Esophagus (tissue), 2 donors: Measurements from ENCODE around the gene CTSS. TPM values are rescaled to one million over a fixed set of nuclear protein-coding genes. Genes with fewer than 3 reads are reported as not detected.
A peak's percentile ranks its signal among the peaks of the same experiment; 100 is the strongest.
"Not testable (repeated sequence)": the region's sequence is repeated elsewhere in the genome, so short reads cannot be mapped to it uniquely, and the experiment has no call there.

Experiments
- H3K27ac ChIP-seq, 2 donors: one replicate each; pipeline ENCODE4 v1.5.1; 2013; ENCODE audit warnings: low read depth in 2 of 2, mild to moderate bottlenecking in 2 of 2, inconsistent platforms in 1 of 2, low read length in 1 of 2, moderate library complexity in 1 of 2
- H3K27me3 ChIP-seq, 2 donors: one replicate each; pipeline ENCODE4 v1.6.1; 2013; ENCODE audit warnings: low read length in 2 of 2, control low read depth in 1 of 2, mild to moderate bottlenecking in 1 of 2; ENCODE audit not compliant: insufficient read depth in 2 of 2, control insufficient read depth in 1 of 2
- H3K36me3 ChIP-seq, 2 donors: one replicate each; pipeline ENCODE4 v1.6.1; 2013; ENCODE audit warnings: low read length in 1 of 2; ENCODE audit not compliant: control insufficient read depth in 2 of 2, insufficient read depth in 2 of 2
- H3K4me1 ChIP-seq, 2 donors: one replicate each; pipeline ENCODE4 v1.6.1; 2013; ENCODE audit warnings: low read length in 1 of 2; ENCODE audit not compliant: control insufficient read depth in 2 of 2, insufficient read depth in 2 of 2
- H3K4me3 ChIP-seq, 2 donors: one replicate each; pipeline ENCODE4 v1.5.1; 2013; ENCODE audit warnings: low read length in 2 of 2, mild to moderate bottlenecking in 2 of 2, low read depth in 1 of 2, moderate library complexity in 1 of 2
- H3K9me3 ChIP-seq, 2 donors: one replicate each; pipeline ENCODE4 v1.6.1; 2013; ENCODE audit warnings: mild to moderate bottlenecking in 2 of 2, low read depth in 1 of 2, low read length in 1 of 2, moderate library complexity in 1 of 2; ENCODE audit not compliant: control insufficient read depth in 2 of 2, insufficient read depth in 1 of 2
- WGBS, 2 donors: extraction: QIAGEN DNeasy Blood & Tissue Kit; methylation state at CpG; one replicate each; pipeline ENCODE4 v1.1.7; 2013; 5-methylcytosine and 5-hydroxymethylcytosine counted together
- polyA plus RNA-seq, 2 donors: library from polyadenylated mRNA; stranded (reverse); fragments of 200-250 nt; gene quantifications; one replicate each; pipeline ENCODE4 v1.2.3, GENCODE V29; 2013
- donor health status: healthy with polysubstance abuse.
- donor health status: Bipolar disorder and iron deficiency.

CTSS gene
- polyA plus RNA-seq, 2 donors, result 17.2 to 20.2 TPM

DNA sequence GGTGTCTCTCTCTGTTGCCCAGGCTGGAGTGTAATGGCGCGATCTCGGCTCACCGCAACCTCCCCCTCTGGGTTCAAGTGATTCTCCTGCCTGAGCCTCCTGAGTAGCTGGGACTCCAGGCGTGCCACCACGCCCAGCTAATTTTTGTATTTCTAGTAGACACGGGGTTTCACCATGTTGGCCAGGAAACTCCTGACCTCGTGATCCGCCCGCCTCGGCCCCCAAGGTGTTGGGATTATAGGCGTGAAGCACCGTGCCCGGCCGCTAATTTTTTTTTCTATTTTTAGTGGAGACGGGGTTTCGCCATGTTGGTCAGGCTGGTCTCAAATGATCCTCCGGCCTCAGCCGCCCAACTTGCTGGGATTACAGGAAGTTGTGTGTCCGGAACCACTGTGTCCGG, 45.5 kb downstream of the CTSS start:
- Histone ChIP-seq H3K4me1 (no peaks in the 10 kb centered on the region), H3K36me3 (no peaks in the 10 kb centered on the region), H3K4me3 (no peak overlapping the region), H3K27me3 (no peaks in the 10 kb centered on the region), H3K9me3 (peaks cover 0 to 2% of the 10 kb centered on the region in 2 donors), H3K27ac (no peak overlapping the region)
- WGBS, 2 donors, result 96% methylated on average over 21 of the region's 21 CpGs

DNA sequence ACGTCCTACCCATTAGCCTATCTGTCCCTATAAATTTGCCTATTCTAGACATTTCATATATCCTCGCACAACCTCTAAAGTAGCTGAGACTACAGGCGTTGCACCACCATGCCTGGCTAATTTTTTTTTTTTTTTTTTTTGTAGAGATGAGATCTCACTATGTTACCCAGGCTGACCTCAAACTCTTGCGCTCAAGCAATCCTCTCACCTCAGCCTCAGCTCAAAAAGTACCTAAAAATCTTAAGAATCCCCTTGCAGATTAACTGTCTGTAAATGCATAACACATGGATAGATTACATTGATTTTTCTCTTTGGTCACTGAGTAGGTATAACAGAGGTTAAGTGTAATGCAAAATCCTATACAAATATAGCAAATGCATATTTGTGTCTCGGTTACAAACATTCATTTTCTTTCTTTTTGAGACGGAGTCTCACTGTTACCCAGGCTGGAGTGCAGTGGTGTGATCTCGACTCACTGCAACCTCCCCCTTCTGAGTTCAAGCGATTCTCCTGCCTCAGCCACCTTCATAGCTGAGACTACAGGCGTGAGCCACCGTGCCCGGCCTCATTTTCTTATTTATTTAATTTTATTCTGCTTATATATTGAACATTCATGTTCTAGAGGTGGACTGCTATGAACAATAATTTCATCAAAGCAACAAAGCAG, 47.2 kb downstream of the CTSS start:
- WGBS, 2 donors, result 77 to 85% methylated on average over 11 of the region's 11 CpGs
- Histone ChIP-seq H3K4me1 (no peaks in the 10 kb centered on the region), H3K9me3 (peaks cover 0 to 2% of the 10 kb centered on the region in 2 donors), H3K27ac (no peak overlapping the region), H3K36me3 (no peaks in the 10 kb centered on the region), H3K4me3 (no peak overlapping the region), H3K27me3 (no peaks in the 10 kb centered on the region)

- H3K4me3 ChIP-seq, H3K9me3 ChIP-seq, H3K36me3 ChIP-seq, H3K27ac ChIP-seq, H3K4me1 ChIP-seq, H3K27me3 ChIP-seq: not testable (repeated sequence)
- WGBS, 2 donors, result 67 to 69% methylated on average over 1 of the region's 1 CpG
Measured at GRCh38 chr1:150709031-150709430, 56.5 kb downstream of the CTSS start.

DNA sequence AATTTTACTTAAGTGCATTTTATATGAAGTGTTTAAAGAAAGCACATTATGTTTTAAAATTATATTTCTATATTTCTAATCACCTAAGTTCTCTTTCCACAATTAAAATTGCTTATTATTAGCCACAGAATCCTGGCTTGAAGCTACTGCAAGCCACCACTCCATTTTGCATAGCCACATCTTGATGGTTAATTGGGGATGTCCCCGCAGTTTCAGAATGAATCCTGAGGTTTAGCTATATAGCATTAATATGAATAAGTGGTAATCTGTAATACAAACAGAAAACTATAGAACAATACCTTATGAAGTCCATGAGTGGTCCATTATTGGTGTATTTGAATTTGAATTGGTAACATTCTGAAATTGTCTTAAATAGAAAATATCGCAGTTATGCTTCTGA, 57.0 kb downstream of the CTSS start:
- Histone ChIP-seq H3K27me3 (no peaks in the 10 kb centered on the region), H3K4me3 (no peak overlapping the region), H3K36me3 (no peaks in the 10 kb centered on the region), H3K9me3 (no peaks in the 10 kb centered on the region), H3K27ac (no peak overlapping the region), H3K4me1 (no peaks in the 10 kb centered on the region)
- 92 to 95% methylated on average over 2 of the region's 2 CpGs for WGBS, 2 donors

- Histone ChIP-seq H3K27me3 (no peaks in the 10 kb centered on the region), H3K27ac (no peak overlapping the region), H3K4me3 (no peak overlapping the region), H3K9me3 (no peaks in the 10 kb centered on the region), H3K36me3 (no peaks in the 10 kb centered on the region), H3K4me1 (no peaks in the 10 kb centered on the region)
- 92 to 97% methylated on average over 1 of the region's 1 CpG for WGBS, 2 donors
Measured at GRCh38 chr1:150706091-150706490, 59.5 kb downstream of the CTSS start.

DNA sequence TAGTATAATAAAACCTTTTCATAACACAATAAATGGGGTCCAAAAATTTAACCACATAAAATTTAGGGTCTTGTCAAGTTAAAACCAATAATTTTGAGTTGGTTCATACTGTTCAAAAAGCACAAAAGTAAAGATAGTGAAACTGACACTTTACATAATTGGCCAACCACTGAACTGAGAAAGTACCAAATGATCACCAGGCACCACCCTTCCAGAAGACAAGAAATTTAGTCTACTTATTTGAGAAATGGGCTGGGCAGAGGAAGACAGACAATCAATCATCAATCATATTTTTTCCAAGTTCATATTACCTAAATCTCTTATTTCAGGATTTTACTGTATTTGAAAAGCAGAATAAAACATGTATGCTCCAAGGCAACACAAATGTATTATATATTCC, 62.2 kb downstream of the CTSS start:
- Histone ChIP-seq H3K27me3 (no peaks in the 10 kb centered on the region), H3K4me1 (no peaks in the 10 kb centered on the region), H3K27ac (no peak overlapping the region), H3K36me3 (no peaks in the 10 kb centered on the region), H3K4me3 (no peak overlapping the region), H3K9me3 (no peaks in the 10 kb centered on the region)

GRCh38 chr1:150696995-150697927, 68.3 kb downstream of the CTSS start, which contains the start of gene GOLPH3L:
Gene GOLPH3L (minus strand): TSS chr1:150697154. CDS start chr1:150694838, 2,316 bp downstream.
- no peaks in the 10 kb centered on the region for H3K36me3 ChIP-seq
- H3K27ac ChIP-seq, result peak within 1 kb of the TSS; percentile 81 to 93
- WGBS, 2 donors, result 1 to 3% methylated on average over 18 of the region's 18 CpGs
- H3K9me3 ChIP-seq, result no peaks in the 10 kb centered on the region
- H3K27me3 ChIP-seq, result no peaks in the 10 kb centered on the region
- H3K4me3 ChIP-seq, result peak within 1 kb of the TSS; percentile 52 to 87
- no peaks in the 10 kb centered on the region for H3K4me1 ChIP-seq

GRCh38 chr1:150696590-150696989, 69.0 kb downstream of the CTSS start:
- Histone ChIP-seq H3K27me3 (no peaks in the 10 kb centered on the region), H3K4me3 (peak overlapping the region; percentile 52 to 87), H3K9me3 (no peaks in the 10 kb centered on the region), H3K4me1 (no peaks in the 10 kb centered on the region), H3K27ac (peak overlapping the region; percentile 75 to 93), H3K36me3 (no peaks in the 10 kb centered on the region)
- WGBS, 2 donors, result 1 to 3% methylated on average over 6 of the region's 6 CpGs

DNA sequence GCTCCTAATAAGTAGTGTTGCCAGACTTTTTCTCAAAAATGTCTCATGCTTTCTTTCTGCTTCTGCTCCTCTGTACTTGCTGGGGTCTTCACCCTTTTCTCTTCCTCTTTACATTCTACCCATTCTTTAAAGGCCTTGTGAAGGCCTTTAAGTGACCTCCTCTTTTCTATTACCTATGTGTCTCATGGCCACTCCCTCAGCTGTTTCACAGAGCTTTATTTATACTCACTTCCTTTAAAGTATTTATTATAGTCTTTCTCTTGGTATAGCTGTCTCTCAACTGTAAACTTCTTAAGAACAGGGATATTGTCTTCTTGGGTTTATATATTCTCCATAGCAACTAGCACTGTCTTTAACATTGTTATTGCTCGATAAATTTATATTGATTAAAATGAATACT, 69.4 kb downstream of the CTSS start:
- H3K4me1 ChIP-seq, result no peaks in the 10 kb centered on the region
- peak overlapping the region in 1 of 2 donors; percentile 87 for H3K4me3 ChIP-seq
- 14 to 15% methylated on average over 1 of the region's 1 CpG for WGBS, 2 donors
- no peaks in the 10 kb centered on the region for H3K27me3 ChIP-seq
- no peaks in the 10 kb centered on the region for H3K36me3 ChIP-seq
- no peaks in the 10 kb centered on the region for H3K9me3 ChIP-seq
- peak overlapping the region in 1 of 2 donors; percentile 53 for H3K27ac ChIP-seq
